ENCODE data around the gene PTAR1.
"Not testable (repeated sequence)": the region's sequence is repeated elsewhere in the genome, so short reads cannot be mapped to it uniquely, and the experiment has no call there.

Gene PTAR1

GRCh38 chr9:69759421-69760277 lies at the start of gene PTAR1:
Gene PTAR1 (minus strand): TSS chr9:69760011. CDS start chr9:69759938, 73 bp downstream.
- DNase-seq (ENCODE audit: low read depth in 2 of 2, low spot score in 1 of 2): peak; percentile 67 to 78

GRCh38 chr9:69809304-69809863 lies 49.6 kb upstream of the PTAR1 start:
- DNase-seq (ENCODE audit: low read depth in 2 of 2, low spot score in 1 of 2): no peak

- no peak for DNase-seq (ENCODE audit: low read depth in 2 of 2, low spot score in 1 of 2)
Observed at GRCh38 chr9:69806627-69807026, 46.8 kb upstream of the PTAR1 start.

GRCh38 chr9:69805962-69806515 lies 46.2 kb upstream of the PTAR1 start:
- no peak for DNase-seq (ENCODE audit: low read depth in 2 of 2, low spot score in 1 of 2)

GRCh38 chr9:69801989-69802388 lies 42.2 kb upstream of the PTAR1 start:
- no peak for DNase-seq (ENCODE audit: low read depth in 2 of 2, low spot score in 1 of 2)

- DNase-seq (ENCODE audit: low read depth in 2 of 2, low spot score in 1 of 2): not testable (repeated sequence)
Observed at GRCh38 chr9:69800027-69800426, 40.2 kb upstream of the PTAR1 start.

- DNase-seq (ENCODE audit: low read depth in 2 of 2, low spot score in 1 of 2): not testable (repeated sequence)
Observed at GRCh38 chr9:69799521-69799920, 39.7 kb upstream of the PTAR1 start.

GRCh38 chr9:69798744-69799143 lies 38.9 kb upstream of the PTAR1 start:
- no peak for DNase-seq (ENCODE audit: low read depth in 2 of 2, low spot score in 1 of 2)

GRCh38 chr9:69797675-69798074 lies 37.9 kb upstream of the PTAR1 start:
- DNase-seq (ENCODE audit: low read depth in 2 of 2, low spot score in 1 of 2): no peak

- DNase-seq (ENCODE audit: low read depth in 2 of 2, low spot score in 1 of 2): no peak
Observed at GRCh38 chr9:69794356-69794755, 34.5 kb upstream of the PTAR1 start.

- DNase-seq (ENCODE audit: low read depth in 2 of 2, low spot score in 1 of 2): no peak
Observed at GRCh38 chr9:69785757-69786156, 25.9 kb upstream of the PTAR1 start.

- no peak for DNase-seq (ENCODE audit: low read depth in 2 of 2, low spot score in 1 of 2)
Observed at GRCh38 chr9:69773258-69773657, 13.4 kb upstream of the PTAR1 start.

GRCh38 chr9:69771775-69772418 lies 12.1 kb upstream of the PTAR1 start:
- no peak for DNase-seq (ENCODE audit: low read depth in 2 of 2, low spot score in 1 of 2)

- DNase-seq (ENCODE audit: low read depth in 2 of 2, low spot score in 1 of 2): no peak
Observed at GRCh38 chr9:69768716-69769115, 8.9 kb upstream of the PTAR1 start.

GRCh38 chr9:69768101-69768500 lies 8.3 kb upstream of the PTAR1 start:
- DNase-seq (ENCODE audit: low read depth in 2 of 2, low spot score in 1 of 2): no peak

- not testable (repeated sequence) for DNase-seq (ENCODE audit: low read depth in 2 of 2, low spot score in 1 of 2)
Observed at GRCh38 chr9:69763862-69764261, 4.1 kb upstream of the PTAR1 start.

- no peak for DNase-seq (ENCODE audit: low read depth in 2 of 2, low spot score in 1 of 2)
Observed at GRCh38 chr9:69762527-69762926, 2.7 kb upstream of the PTAR1 start.

- no peak for DNase-seq (ENCODE audit: low read depth in 2 of 2, low spot score in 1 of 2)
Observed at GRCh38 chr9:69760278-69760610, 433 bp upstream of the PTAR1 start.

- no peak for DNase-seq (ENCODE audit: low read depth in 2 of 2, low spot score in 1 of 2)
Observed at GRCh38 chr9:69759021-69759420, 790 bp downstream of the PTAR1 start.

- no peak for DNase-seq (ENCODE audit: low read depth in 2 of 2, low spot score in 1 of 2)
Observed at GRCh38 chr9:69757996-69758675, 1.7 kb downstream of the PTAR1 start.

GRCh38 chr9:69755205-69755604 lies 4.6 kb downstream of the PTAR1 start:
- DNase-seq (ENCODE audit: low read depth in 2 of 2, low spot score in 1 of 2): no peak

Measured in stimulated activated CD8-positive, alpha-beta memory T cell treated with anti-CD3 and anti-CD28 coated beads, Interleukin-4, amount 100 ng/mL, for 4 hours (primary cell).